OCI-LY3 (cell line): ENCODE data around the gene EPG5.

Experiments
- H2AFZ ChIP-seq: fragments of 200-600, 300-600 bp; shearing (Covaris generic); 2 replicates; pipeline ENCODE4 v1.6.0; 2014; ENCODE audit warnings: antibody characterized with exemption, low read depth, low read length
- H3K27ac ChIP-seq: fragments of 200-600, 300-600 bp; sonication (generic); 2 replicates; pipeline ENCODE4 v1.5.1; 2014; ENCODE audit warnings: mild to moderate bottlenecking, low read length, moderate library complexity, mixed read lengths
- H3K27me3 ChIP-seq: fragments of 200-600, 300-600 bp; sonication (generic); 2 replicates; pipeline ENCODE4 v1.6.1; 2014; ENCODE audit warnings: low read depth, low read length, mixed read lengths
- H3K36me3 ChIP-seq: fragments of 200-600, 300-600 bp; sonication (generic); replicated peaks from 2 replicates; pipeline ENCODE3; 2014; ENCODE audit warnings: low read depth, low read length, mixed read lengths
- H3K4me1 ChIP-seq: fragments of 300-600, 200-600 bp; sonication (generic); 2 replicates; pipeline ENCODE4 v1.6.1; 2014; ENCODE audit warnings: low read length, mixed read lengths
- H3K4me2 ChIP-seq: fragments of 200-600, 300-600 bp; sonication (generic); 2 replicates; pipeline ENCODE4 v1.6.1; 2014; ENCODE audit warnings: low read length, mixed read lengths
- H3K4me3 ChIP-seq: fragments of 300-600, 200-600 bp; sonication (generic); 2 replicates; pipeline ENCODE4 v1.5.1; 2014; ENCODE audit warnings: antibody characterized with exemption, mild to moderate bottlenecking, low read length, moderate library complexity
- H3K79me2 ChIP-seq: fragments of 300-600, 200-600 bp; shearing (Covaris generic); 2 replicates; pipeline ENCODE4 v1.6.1; 2014; ENCODE audit warnings: mild to moderate bottlenecking, low read length, mixed read lengths
- H3K9ac ChIP-seq: fragments of 300-600, 200-600 bp; shearing (Covaris generic); 2 replicates; pipeline ENCODE4 v1.6.0; 2014; ENCODE audit warnings: mild to moderate bottlenecking, low read length, moderate library complexity
- H3K9me3 ChIP-seq: fragments of 200-600, 300-600 bp; shearing (Covaris generic); 2 replicates; pipeline ENCODE4 v1.6.1; 2014; ENCODE audit warnings: low read length, mixed read lengths; ENCODE audit not compliant: insufficient read depth
- H4K20me1 ChIP-seq: fragments of 200-600, 300-600 bp; sonication (generic); 2 replicates; pipeline ENCODE4 v1.6.1; 2016; ENCODE audit warnings: low read length, mixed read lengths; ENCODE audit not compliant: insufficient read depth
- CTCF ChIP-seq: fragments of 200-600, 300-600 bp; sonication (generic); IDR thresholded peaks from 2 replicates; pipeline ENCODE4 v1.5.1; 2014; ENCODE audit warnings: antibody characterized with exemption, low read length, low read depth
- EZH2phosphoT487 ChIP-seq: fragments of 200-600 bp; shearing (Covaris generic); IDR thresholded peaks from 2 replicates; pipeline ENCODE4 v1.6.1; 2018; ENCODE audit warnings: antibody characterized with exemption, mixed run types, low read depth

EPG5 gene

DNA sequence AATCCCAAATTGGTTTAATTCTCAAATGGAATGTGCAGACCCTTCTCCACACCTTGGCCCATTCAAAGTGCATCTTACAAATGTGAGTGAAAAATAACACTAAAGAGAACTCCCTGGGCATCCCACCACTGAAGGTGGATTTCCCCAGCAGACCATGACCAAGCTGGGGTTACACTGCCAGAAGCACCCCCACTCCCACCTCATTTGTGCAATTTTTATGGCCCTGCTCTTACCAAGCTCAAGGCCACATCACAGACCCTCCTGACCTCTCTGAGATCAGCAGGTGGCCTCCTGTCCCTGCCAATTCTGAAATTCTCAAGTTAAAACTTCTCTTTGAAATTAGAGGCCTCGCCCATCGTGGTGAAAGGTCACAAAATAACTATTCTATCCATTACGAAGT lies 120.0 kb downstream of the EPG5 start:
- Histone ChIP-seq H3K27me3 (no peaks in the 10 kb centered on the region), H3K4me3 (no peak overlapping the region), H3K9me3 (no peaks in the 10 kb centered on the region), H3K36me3 (peaks cover 8% of the 10 kb centered on the region), H4K20me1 (no peaks in the 10 kb centered on the region), H3K4me1 (peaks cover 8% of the 10 kb centered on the region), H2AFZ (no peak overlapping the region), H3K79me2 (no peaks in the 10 kb centered on the region), H3K9ac (no peak overlapping the region), H3K27ac (no peak overlapping the region), H3K4me2 (no peak overlapping the region)
- TF ChIP-seq CTCF = no peak
- no peak for TF ChIP-seq EZH2phosphoT487

GRCh38 chr18:45845410-45845809 lies 121.7 kb downstream of the EPG5 start:
- Histone ChIP-seq H3K9me3 (no peaks in the 10 kb centered on the region), H3K27ac (no peak overlapping the region), H3K4me2 (no peak overlapping the region), H3K9ac (no peak overlapping the region), H3K36me3 (peaks cover 8% of the 10 kb centered on the region), H3K79me2 (no peaks in the 10 kb centered on the region), H2AFZ (no peak overlapping the region), H3K4me1 (peaks cover 8% of the 10 kb centered on the region), H3K4me3 (no peak overlapping the region), H4K20me1 (no peaks in the 10 kb centered on the region), H3K27me3 (no peaks in the 10 kb centered on the region)
- no peak for TF ChIP-seq EZH2phosphoT487
- no peak for TF ChIP-seq CTCF

DNA sequence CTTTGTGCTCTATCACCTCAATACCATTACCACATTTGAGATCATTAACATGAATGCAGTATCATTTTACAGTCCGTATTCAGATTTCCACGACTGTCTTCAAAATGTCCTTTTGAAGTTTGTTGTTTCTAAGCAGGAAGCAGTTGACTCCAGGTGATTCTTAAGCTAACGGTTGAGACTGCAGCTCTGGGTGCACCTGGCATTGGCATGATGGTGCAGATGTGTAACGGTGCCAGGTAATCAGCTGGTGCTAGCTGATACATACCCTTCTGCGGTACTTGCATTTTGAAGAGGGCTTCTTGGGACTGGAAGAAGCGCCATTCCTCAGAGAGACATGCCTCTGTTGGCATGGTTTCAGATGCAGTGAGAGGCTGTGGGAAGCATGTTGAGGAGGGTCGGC lies 122.2 kb downstream of the EPG5 start:
- Histone ChIP-seq H3K27ac (no peak overlapping the region), H3K4me1 (peaks cover 8% of the 10 kb centered on the region), H3K9ac (no peak overlapping the region), H3K4me2 (no peak overlapping the region), H2AFZ (no peak overlapping the region), H4K20me1 (no peaks in the 10 kb centered on the region), H3K27me3 (no peaks in the 10 kb centered on the region), H3K79me2 (no peaks in the 10 kb centered on the region), H3K36me3 (peaks cover 5% of the 10 kb centered on the region), H3K9me3 (no peaks in the 10 kb centered on the region), H3K4me3 (no peak overlapping the region)
- no peak for TF ChIP-seq CTCF

- Histone ChIP-seq H3K9ac (no peak overlapping the region), H3K4me2 (no peak overlapping the region), H3K79me2 (no peaks in the 10 kb centered on the region), H2AFZ (no peak overlapping the region), H3K4me3 (no peak overlapping the region), H3K27me3 (no peaks in the 10 kb centered on the region), H3K27ac (no peak overlapping the region), H3K4me1 (peaks cover 8% of the 10 kb centered on the region), H4K20me1 (no peaks in the 10 kb centered on the region), H3K36me3 (no peaks in the 10 kb centered on the region), H3K9me3 (no peaks in the 10 kb centered on the region)
- TF ChIP-seq CTCF (no peak), EZH2phosphoT487 (no peak)
Measured at GRCh38 chr18:45843019-45843418, 124.1 kb downstream of the EPG5 start.
